DND-41 (cell line): ENCODE measurements around the gene EPB41L2.

Experiments used
- EZH2 ChIP-seq: IDR thresholded peaks from 3 replicates; pipeline ENCODE4 v1.6.1; 2012; ENCODE audit warnings: borderline replicate concordance, low read depth, mild to moderate bottlenecking, moderate library complexity, low read length, inconsistent platforms; ENCODE audit not compliant: severe bottlenecking
- TF ChIP-seq, protein P1 (sequence below): IDR thresholded peaks from 2 replicates; pipeline ENCODE4 v1.5.1; 2012; ENCODE audit warnings: borderline replicate concordance, low read length, moderate library complexity, mild to moderate bottlenecking; ENCODE audit not compliant: poor library complexity, severe bottlenecking; ENCODE audit errors: extremely low read depth

DNA sequence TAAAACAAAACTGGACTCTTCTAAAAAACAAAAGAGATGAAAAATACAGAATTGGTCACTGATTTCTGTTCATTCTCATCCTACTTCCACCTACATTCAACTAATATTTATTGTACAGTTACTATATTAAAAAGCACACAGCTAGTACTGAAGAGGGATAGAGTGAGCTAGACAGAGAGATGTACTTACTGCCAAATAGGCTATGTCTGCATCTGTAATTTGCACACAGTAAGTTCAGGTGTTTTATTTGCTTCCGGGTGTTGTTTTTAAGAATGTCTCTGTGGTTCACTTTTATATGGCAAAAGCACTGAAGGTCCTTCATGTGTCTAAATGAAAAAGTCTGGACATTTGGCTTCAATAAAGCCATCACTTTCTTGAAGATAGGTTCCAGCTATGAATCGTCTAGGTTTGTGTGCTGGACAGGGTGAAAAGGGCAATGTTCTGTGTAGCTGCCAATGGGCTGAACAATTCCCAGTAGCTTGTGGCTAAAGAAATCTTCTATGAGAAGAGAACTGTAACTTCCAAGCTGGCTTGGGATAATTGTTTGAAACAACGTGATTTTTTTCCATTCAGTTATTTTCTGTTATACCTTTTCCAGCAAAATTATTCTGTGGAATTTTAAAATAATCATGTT, 47.3 kb downstream of the EPB41L2 start:
- TF ChIP-seq EZH2, result no peak
- TF ChIP-seq, protein P1, sequence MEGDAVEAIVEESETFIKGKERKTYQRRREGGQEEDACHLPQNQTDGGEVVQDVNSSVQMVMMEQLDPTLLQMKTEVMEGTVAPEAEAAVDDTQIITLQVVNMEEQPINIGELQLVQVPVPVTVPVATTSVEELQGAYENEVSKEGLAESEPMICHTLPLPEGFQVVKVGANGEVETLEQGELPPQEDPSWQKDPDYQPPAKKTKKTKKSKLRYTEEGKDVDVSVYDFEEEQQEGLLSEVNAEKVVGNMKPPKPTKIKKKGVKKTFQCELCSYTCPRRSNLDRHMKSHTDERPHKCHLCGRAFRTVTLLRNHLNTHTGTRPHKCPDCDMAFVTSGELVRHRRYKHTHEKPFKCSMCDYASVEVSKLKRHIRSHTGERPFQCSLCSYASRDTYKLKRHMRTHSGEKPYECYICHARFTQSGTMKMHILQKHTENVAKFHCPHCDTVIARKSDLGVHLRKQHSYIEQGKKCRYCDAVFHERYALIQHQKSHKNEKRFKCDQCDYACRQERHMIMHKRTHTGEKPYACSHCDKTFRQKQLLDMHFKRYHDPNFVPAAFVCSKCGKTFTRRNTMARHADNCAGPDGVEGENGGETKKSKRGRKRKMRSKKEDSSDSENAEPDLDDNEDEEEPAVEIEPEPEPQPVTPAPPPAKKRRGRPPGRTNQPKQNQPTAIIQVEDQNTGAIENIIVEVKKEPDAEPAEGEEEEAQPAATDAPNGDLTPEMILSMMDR, result no peak
